HG03439 (cell line): ENCODE measurements around the gene TFPT.
"Not testable (repeated sequence)": the region's sequence is repeated elsewhere in the genome, so short reads cannot be mapped to it uniquely, and the experiment has no call there.

Experiments used
- ATAC-seq: cut with Tn5 transposase; IDR thresholded peaks from one replicate; pipeline ENCODE4 v1.9.1; 2021; ENCODE audit warnings: mild to moderate bottlenecking, moderate library complexity; ENCODE audit not compliant: unreplicated experiment

Gene TFPT

DNA sequence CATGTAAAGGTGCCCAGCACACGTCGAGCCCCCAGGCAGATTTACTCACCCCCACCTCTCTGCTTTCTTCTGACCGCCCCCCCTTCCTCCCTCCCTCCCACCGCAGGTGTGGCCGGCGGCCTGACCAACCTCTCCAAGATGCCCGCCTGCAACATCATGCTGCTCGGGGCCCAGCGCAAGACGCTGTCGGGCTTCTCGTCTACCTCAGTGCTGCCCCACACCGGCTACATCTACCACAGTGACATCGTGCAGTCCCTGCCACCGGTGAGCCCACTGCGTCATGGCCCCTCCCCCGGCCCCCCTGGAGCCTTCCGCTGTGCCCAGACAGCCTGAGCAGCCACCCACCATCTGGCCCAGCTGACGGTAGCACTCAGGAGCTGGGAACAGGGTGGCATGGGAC lies 8.9 kb upstream of the TFPT start:
- no peak for ATAC-seq

GRCh38 chr19:54123682-54124081 lies 8.2 kb upstream of the TFPT start:
- no peak for ATAC-seq

- no peak for ATAC-seq
Observed at GRCh38 chr19:54121259-54121658, 5.8 kb upstream of the TFPT start.

GRCh38 chr19:54114340-54115108 lies 933 bp downstream of the TFPT start:
- ATAC-seq, result peak; percentile 3

GRCh38 chr19:54109651-54110050 lies 5.8 kb downstream of the TFPT start:
- ATAC-seq, result no peak

- no peak for ATAC-seq
Observed at GRCh38 chr19:54108496-54108895, 7.0 kb downstream of the TFPT start.

DNA sequence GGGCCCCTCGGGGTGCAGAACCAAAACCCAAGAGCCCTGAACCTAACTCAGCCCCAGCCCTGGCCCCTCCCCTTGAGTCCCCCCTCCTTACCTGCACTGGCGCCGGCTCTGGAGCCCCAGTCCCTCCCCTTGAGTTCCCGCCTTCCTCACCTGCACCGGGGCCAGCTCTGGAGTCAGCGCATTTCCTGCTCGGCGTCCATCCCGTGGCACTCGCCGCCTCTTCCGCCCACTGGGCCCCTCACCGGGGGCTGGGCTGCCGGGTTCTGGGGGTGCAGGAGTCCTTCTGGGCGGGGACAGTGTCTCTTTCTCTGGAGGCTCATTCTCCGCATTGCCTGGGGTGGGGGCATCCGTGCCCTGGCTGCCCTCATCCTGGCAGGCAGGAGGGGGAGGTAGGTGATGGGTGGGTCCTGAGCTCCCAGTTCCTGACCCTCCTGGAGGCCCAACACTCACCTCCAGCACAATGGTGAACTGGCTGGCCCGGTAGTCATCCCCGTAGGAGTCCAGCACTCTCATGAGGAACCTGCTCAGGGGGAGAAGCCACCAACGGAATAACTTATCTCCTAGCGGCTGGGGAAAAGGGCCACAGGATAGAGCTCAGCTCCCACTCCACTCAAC lies 7.5 kb downstream of the TFPT start:
- ATAC-seq, result no peak

GRCh38 chr19:54106716-54107115 lies 8.7 kb downstream of the TFPT start:
- no peak for ATAC-seq

DNA sequence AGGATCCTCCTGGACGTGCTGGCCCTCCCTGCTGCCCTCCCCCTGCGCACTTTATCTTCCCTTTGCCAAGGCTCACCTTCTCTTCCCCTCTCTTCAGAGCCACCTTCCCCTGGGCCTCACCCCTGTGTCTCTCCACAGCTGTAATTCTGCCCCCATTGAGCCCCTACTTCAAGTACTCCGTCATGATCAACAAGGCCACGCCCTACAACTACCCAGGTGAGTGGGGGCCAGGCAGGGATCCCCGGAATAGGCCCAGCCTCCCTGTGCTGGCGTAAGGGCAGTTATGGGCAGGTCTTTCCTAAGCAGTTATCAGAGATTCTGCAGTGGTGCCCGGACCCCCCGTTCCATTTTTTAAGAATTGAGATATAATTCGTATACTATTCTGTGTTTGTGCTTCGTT lies 9.7 kb downstream of the TFPT start:
- no peak for ATAC-seq

DNA sequence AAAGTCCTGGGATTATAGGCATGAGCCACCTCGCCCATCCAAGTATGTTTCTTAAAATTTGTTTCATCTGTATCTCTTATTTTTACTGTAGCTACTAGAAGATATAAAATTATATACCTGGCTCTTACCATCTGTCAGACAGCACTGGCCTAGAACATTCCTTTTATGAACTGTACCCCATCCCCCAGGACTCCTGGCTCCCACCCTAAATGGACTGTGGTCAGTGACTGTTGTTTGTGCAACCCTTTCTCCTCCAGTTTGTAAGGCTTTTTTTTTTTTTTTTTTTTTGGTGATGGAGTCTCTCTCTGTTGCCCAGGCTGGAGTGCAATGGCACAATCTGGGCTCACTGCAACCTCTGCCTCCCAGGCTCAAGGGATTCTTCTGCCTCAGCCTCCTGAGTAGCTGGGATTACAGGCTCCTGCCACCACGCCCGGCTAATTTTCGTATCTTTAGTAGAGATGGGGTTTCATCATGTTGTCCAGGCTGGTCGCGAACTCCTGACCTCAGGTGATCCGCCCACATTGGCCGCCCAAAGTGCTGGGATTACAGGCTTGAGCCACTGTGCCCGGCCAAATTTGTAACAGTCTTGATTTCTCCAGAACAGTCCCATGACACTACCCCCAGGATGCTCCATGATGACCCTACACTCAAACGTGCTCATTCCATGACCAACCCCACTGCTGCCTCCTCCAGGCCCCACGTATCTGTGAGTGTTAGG lies 10.3 kb downstream of the TFPT start:
- ATAC-seq, result no peak

GRCh38 chr19:54102421-54103169 lies 12.9 kb downstream of the TFPT start, which contains the start of gene NDUFA3:
Gene NDUFA3 (plus strand): TSS chr19:54102855. CDS start chr19:54102879, 24 bp downstream.
- ATAC-seq, result peak; percentile 92

DNA sequence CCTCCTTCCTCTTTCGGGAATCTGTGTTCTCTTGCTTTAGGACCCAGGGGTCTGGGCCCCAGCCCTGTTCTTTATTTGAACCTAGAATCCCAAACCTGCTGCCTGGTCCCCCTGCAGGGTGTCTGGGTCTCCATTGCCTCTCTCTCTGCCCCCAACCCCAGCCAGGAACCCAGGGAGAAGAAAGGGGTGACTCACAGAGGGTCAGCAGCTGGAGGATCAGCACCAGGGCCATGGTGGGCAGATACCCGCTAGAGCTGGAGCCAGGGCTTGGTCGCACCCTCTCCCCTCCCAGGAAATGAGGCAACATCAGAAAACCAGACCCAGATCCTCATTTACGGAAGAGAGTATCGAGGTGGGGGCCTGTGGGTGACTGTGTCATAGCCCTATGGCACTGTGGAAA lies 14.9 kb downstream of the TFPT start, which contains the start of gene OSCAR:
TSS of gene OSCAR (minus strand) at position 243 of the 400 bp plus-strand sequence. CDS start at position 232, 11 bp downstream.
- ATAC-seq, result no peak

DNA sequence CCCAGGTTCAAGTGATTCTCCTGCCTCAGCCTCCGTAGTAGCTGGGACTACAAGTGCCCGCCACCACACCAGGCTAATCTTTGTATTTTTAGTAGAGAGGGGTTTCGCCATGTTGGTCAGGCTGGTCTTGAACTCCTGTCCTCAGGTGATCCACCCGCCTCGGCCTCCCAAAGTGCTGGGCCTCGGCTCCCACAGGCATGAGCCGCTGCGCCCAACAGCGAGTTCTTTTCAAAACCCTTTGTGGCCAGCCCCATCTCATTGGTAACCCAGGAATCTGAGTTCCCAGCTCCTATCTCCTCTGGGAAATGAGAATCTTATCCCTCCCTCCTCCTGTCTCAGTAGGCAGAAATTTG lies 15.6 kb downstream of the TFPT start:
- ATAC-seq, result not testable (repeated sequence)

- no peak for ATAC-seq
Observed at GRCh38 chr19:54099190-54099902, 16.1 kb downstream of the TFPT start.

- no peak for ATAC-seq
Observed at GRCh38 chr19:54096617-54097106, 18.8 kb downstream of the TFPT start.

- ATAC-seq, result not testable (repeated sequence)
Observed at GRCh38 chr19:54095859-54096616, 19.4 kb downstream of the TFPT start.

DNA sequence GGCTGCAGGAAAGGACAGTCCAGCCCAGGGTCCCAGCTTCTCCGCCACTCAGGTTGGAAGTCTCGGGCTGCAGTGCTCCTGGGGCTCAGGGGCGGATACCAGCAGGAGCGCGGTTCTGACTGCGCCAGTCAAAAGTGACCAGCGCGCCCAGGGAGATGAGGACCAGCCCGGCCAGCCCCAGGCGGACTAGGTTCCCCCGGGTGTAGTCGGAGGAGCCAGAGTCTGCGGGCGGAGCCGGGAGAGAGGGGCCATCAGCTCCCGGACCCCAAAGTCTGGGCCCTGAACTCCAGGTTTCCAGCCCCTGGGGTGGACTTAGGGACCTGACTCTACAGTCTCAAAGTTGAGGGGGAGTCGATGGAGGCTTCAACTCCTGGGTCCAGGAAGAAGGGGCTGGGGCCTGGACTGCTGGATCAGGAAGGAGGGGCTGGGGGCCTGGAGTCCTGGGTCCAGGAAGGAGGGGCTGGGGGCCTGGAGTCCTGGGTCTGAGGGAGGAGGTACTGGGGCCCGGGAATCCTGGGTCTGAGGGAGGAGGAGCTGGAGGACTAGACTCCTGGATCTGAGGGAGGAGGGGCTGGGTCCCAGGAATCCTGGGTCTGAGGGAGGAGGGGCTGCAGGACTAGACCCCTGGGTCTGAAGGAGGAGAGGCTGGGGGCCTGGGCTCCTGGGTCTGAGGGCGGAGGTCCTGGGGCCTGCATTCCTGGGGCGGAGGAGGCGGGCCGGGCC lies 20.2 kb downstream of the TFPT start:
- ATAC-seq, result no peak

- ATAC-seq, result no peak
Observed at GRCh38 chr19:54094426-54095000, 20.9 kb downstream of the TFPT start.

DNA sequence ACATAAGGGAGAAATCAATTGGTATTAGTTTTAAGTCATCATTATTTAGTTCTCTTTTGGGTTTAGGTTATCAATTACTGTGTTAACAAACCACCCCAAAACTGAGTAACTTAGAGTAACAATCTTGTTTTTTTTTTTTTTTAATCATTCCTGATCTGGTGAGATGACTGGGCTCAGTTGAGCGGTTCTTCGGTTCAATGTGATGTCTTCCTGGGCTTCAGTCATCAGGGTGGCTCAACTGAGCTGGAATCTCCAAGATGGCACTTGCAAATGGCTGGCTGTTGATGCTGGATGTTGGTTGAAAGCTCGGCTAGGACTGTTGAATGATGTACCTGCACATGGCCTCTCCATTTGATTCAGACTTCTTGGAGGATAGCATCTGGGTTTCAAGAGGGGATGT lies 31.0 kb downstream of the TFPT start:
- ATAC-seq, result no peak
